A549 (cell line): ENCODE measurements around the gene OR6B1. TPM values are rescaled to one million over a fixed set of nuclear protein-coding genes. Genes with fewer than 3 reads are reported as not detected.

ENCODE experiments used
- ATAC-seq, 2 experiments: fragments of 200-7000 bp in 1 of 2; fragments of >200 bp in 1 of 2; cut with Nextera tagmentation in 1 of 2; cut with Tn5 transposase in 1 of 2; 3 replicates each; pipeline versions ENCODE4 v1.8.0 to v1.9.1; 2018 to 2020; ENCODE audit warnings: mild to moderate bottlenecking in 1 of 2, moderate library complexity in 1 of 2
- CTCF ChIA-PET: fragments of 300-600 bp; sonication (Branson Sonifier 250); formaldehyde crosslinking; extraction: SDS; loops from one replicate; lab custom pipeline; 2021; ENCODE audit warnings: antibody characterized with exemption, inconsistent platforms; lab: Yijun Ruan, JAX
- POLR2A ChIA-PET: fragments of 350-600 bp; formaldehyde crosslinking; extraction: SDS; loops from one replicate; lab custom pipeline; 2021; ENCODE audit warnings: antibody characterized with exemption, inconsistent platforms; lab: Yijun Ruan, JAX
- DNase-seq, 2 experiments: peaks; one replicate each; pipeline versions ENCODE4 v3.0.0 to v3.0.0-alpha.2; 2011 to 2016; ENCODE audit warnings: low read depth in 1 of 2, low spot score in 1 of 2
- FAIRE-seq: peaks from 2 replicates; lab custom pipeline; 2011; peaks lifted over from hg19 to GRCh38; lab: Jason Lieb, UNC
- H3K27ac ChIP-seq, 2 experiments: fragments of >200 bp; sonication (Bioruptor Twin); formaldehyde crosslinking; 3 replicates each; pipeline ENCODE4 v1.5.1; 2016 to 2017
- H3K4me1 ChIP-seq: fragments of >200 bp; sonication (Bioruptor Twin); formaldehyde crosslinking; 3 replicates; pipeline ENCODE4 v1.6.1; 2016
- H3K4me2 ChIP-seq: fragments of >200 bp; sonication (Bioruptor Twin); formaldehyde crosslinking; 3 replicates; pipeline ENCODE4 v1.6.1; 2016
- H3K4me3 ChIP-seq: fragments of >200 bp; sonication (Bioruptor Twin); formaldehyde crosslinking; 3 replicates; pipeline ENCODE4 v1.5.1; 2016
- H3K9me3 ChIP-seq: fragments of >200 bp; sonication (Bioruptor Twin); formaldehyde crosslinking; 3 replicates; pipeline ENCODE4 v1.6.1; 2016
- BHLHE40 ChIP-seq: IDR thresholded peaks from 2 replicates; pipeline ENCODE4 v1.6.1; 2012; ENCODE audit warnings: low read depth, low read length, inconsistent platforms
- CBX2 ChIP-seq: fragments of 200-600 bp; sonication (generic); IDR thresholded peaks from 2 replicates; pipeline ENCODE4 v1.6.1; 2016; ENCODE audit warnings: low read depth, mild to moderate bottlenecking, borderline replicate concordance
- CHD4 ChIP-seq: fragments of 200-600 bp; sonication (generic); IDR thresholded peaks from 2 replicates; pipeline ENCODE4 v1.6.1; 2016; ENCODE audit warnings: antibody characterized with exemption, mild to moderate bottlenecking, borderline replicate concordance
- EHF ChIP-seq: fragments of 250-450 bp; sonication (Bioruptor Pico); IDR thresholded peaks from 2 replicates; pipeline ENCODE4 v1.5.0; 2020; ENCODE audit warnings: mild to moderate bottlenecking
- EHMT2 ChIP-seq: fragments of 200-600 bp; sonication (generic); IDR thresholded peaks from 2 replicates; pipeline ENCODE4 v1.6.1; 2016; ENCODE audit warnings: antibody characterized with exemption, low read depth, mild to moderate bottlenecking, moderate library complexity
- EP300 ChIP-seq, 2 experiments: fragments of >200 bp; sonication (Bioruptor Twin); formaldehyde crosslinking; IDR thresholded peaks; 2 replicates in 1 of 2; 3 replicates in 1 of 2; pipeline ENCODE4 v1.6.1; 2016 to 2017
- ESRRA ChIP-seq: fragments of 150-350 bp; IDR thresholded peaks from 2 replicates; pipeline ENCODE4 v1.6.1; 2014; ENCODE audit warnings: mild to moderate bottlenecking, low read length, borderline replicate concordance
- FOSL2 ChIP-seq, 2 experiments: fragments of 450-650 bp in 1 of 2; fragments of >200 bp in 1 of 2; sonication (Bioruptor Twin) in 1 of 2; formaldehyde crosslinking; IDR thresholded peaks; 2 replicates each; pipeline versions ENCODE4 v1.5.0 to v1.6.1; 2016 to 2020; ENCODE audit warnings: mild to moderate bottlenecking in 1 of 2, moderate library complexity in 1 of 2
- GATA3 ChIP-seq: IDR thresholded peaks from 2 replicates; pipeline ENCODE4 v1.6.1; 2012; ENCODE audit warnings: borderline replicate concordance
- HEYL ChIP-seq: fragments of 250-450 bp; sonication (Bioruptor Pico); IDR thresholded peaks from 2 replicates; pipeline ENCODE4 v1.8.0; 2021; ENCODE audit warnings: mild to moderate bottlenecking, moderate library complexity
- JUNB ChIP-seq: fragments of >200 bp; sonication (Bioruptor Twin); formaldehyde crosslinking; IDR thresholded peaks from 2 replicates; pipeline ENCODE4 v1.6.1; 2016
- KDM1A ChIP-seq: fragments of 200-600 bp; sonication (generic); IDR thresholded peaks from 2 replicates; pipeline ENCODE4 v1.6.1; 2016; ENCODE audit warnings: low read depth, mild to moderate bottlenecking
- NFE2L2 ChIP-seq: fragments of 150-350 bp; conservative IDR thresholded peaks from 2 replicates; pipeline ENCODE4 v1.6.1; 2014; ENCODE audit warnings: low read length
- NPAS2 ChIP-seq: fragments of 250-450 bp; sonication (Bioruptor Pico); IDR thresholded peaks from 2 replicates; pipeline ENCODE4 v1.8.0; 2022; ENCODE audit warnings: mild to moderate bottlenecking, moderate library complexity, borderline replicate concordance
- PHF8 ChIP-seq: fragments of 200-600 bp; sonication (generic); IDR thresholded peaks from 2 replicates; pipeline ENCODE4 v1.6.1; 2016; ENCODE audit warnings: low read depth, mild to moderate bottlenecking, antibody characterized with exemption, moderate library complexity, borderline replicate concordance
- RAD21 ChIP-seq, 2 experiments: fragments of >200 bp in 1 of 2; sonication (Bioruptor Twin) in 1 of 2; formaldehyde crosslinking in 1 of 2; IDR thresholded peaks in 1 of 2; conservative IDR thresholded peaks in 1 of 2; 2 replicates in 1 of 2; 3 replicates in 1 of 2; pipeline ENCODE4 v1.6.1; 2012 to 2018; ENCODE audit warnings: inconsistent platforms in 1 of 2
- RARB ChIP-seq: fragments of 250-450 bp; sonication (Bioruptor Pico); IDR thresholded peaks from 2 replicates; pipeline ENCODE4 v1.8.0; 2021; ENCODE audit warnings: mild to moderate bottlenecking, moderate library complexity
- RCOR1 ChIP-seq: fragments of 150-350 bp; IDR thresholded peaks from 2 replicates; pipeline ENCODE4 v1.6.1; 2014; ENCODE audit warnings: antibody characterized with exemption, low read length, low read depth
- RNF2 ChIP-seq: fragments of 200-600 bp; sonication (generic); IDR thresholded peaks from 2 replicates; pipeline ENCODE4 v1.6.1; 2016; ENCODE audit warnings: low read depth, mild to moderate bottlenecking, antibody characterized with exemption, moderate library complexity, borderline replicate concordance
- TFCP2L1 ChIP-seq: fragments of 250-450 bp; sonication (Bioruptor Pico); IDR thresholded peaks from 2 replicates; pipeline ENCODE4 v1.5.0; 2021; ENCODE audit warnings: mild to moderate bottlenecking
- TP53 ChIP-seq: fragments of 250-450 bp; sonication (Bioruptor Pico); IDR thresholded peaks from 2 replicates; pipeline ENCODE4 v1.5.0; 2021; ENCODE audit warnings: mild to moderate bottlenecking, moderate library complexity
- ZSCAN20 ChIP-seq: fragments of 250-450 bp; sonication (Bioruptor Pico); IDR thresholded peaks from 2 replicates; pipeline ENCODE4 v1.8.0; 2022; ENCODE audit warnings: mild to moderate bottlenecking, moderate library complexity
- WGBS: methylation state at CpG from one replicate; pipeline ENCODE4 v1.1.6; 2017; ENCODE audit errors: missing lambda C conversion rate; 5-methylcytosine and 5-hydroxymethylcytosine counted together
- polyA plus RNA-seq, 4 experiments: library from polyadenylated mRNA; depleted of rRNA in 3 of 4; stranded (reverse); fragments of >200 nt; fragmentation: RNase III in 1 of 4; extraction: RNeasy Plus Mini Kit Qiagen cat#74134 plus additional on column Dnase treatment in 1 of 4; gene quantifications; 2 replicates in 3 of 4; 3 replicates in 1 of 4; pipeline ENCODE4 v1.2.3, GENCODE V29; 2011 to 2017
- TF ChIP-seq, protein P1 (sequence below): IDR thresholded peaks from 2 replicates; pipeline ENCODE4 v1.6.1; 2012; ENCODE audit warnings: low read depth, borderline replicate concordance
- TF ChIP-seq, protein P2 (sequence below): fragments of 150-350 bp; IDR thresholded peaks from 2 replicates; pipeline ENCODE4 v1.6.1; 2014; ENCODE audit warnings: low read depth, mild to moderate bottlenecking, low read length
- TF ChIP-seq, protein P3 (sequence below): fragments of >200 bp; sonication (Bioruptor Twin); formaldehyde crosslinking; IDR thresholded peaks from 3 replicates; pipeline ENCODE4 v1.5.1; 2016

Gene OR6B1
- polyA plus RNA-seq, 2 of the 4 experiments (the other 2 are of a cell fraction): not detected

DNA sequence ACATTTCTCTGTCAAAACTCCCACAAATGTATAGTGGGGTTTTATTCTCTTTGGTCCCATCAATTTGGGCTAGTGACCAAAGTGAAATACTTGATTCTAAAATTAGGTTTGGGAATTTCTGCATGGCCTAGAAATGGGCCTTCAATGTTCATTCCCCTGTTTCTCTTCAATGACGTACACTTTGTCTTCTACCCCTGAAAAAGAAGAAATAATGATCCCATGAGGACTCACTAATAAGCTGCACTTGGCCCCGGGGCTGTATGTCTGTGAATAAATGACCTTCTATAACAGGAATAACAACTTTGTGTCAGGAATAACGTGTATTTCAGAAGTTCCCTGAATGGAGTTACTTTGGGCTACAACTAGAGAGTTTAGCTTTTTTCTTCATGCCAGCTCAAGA, 20.2 kb downstream of the OR6B1 start:
- 38% methylated on average over 3 of the region's 3 CpGs for WGBS
- FAIRE-seq (no peak), DNase-seq (no peak), ATAC-seq (no peak)
- Histone ChIP-seq H3K27ac (no peak overlapping the region), H3K4me1 (peaks cover 13% of the 10 kb centered on the region; the same call in 2 of the 3 replicates), H3K9me3 (no peaks in the 10 kb centered on the region), H3K4me3 (no peak overlapping the region), H3K4me2 (no peak overlapping the region)
- TF ChIP-seq RCOR1 (no peak), TP53 (CRISPR knock-in tag) (no peak), EHMT2 (no peak), FOSL2 (IDR thresholded peaks at IDR 0.05) (no peak), FOSL2 (CRISPR knock-in tag; IDR thresholded peaks at IDR 0.05) (no peak)
- TF ChIP-seq, protein P1, sequence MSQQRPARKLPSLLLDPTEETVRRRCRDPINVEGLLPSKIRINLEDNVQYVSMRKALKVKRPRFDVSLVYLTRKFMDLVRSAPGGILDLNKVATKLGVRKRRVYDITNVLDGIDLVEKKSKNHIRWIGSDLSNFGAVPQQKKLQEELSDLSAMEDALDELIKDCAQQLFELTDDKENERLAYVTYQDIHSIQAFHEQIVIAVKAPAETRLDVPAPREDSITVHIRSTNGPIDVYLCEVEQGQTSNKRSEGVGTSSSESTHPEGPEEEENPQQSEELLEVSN: no peak
- POLR2A ChIA-PET: no interaction called here
- CTCF ChIA-PET: interaction anchor here (0.6 to 1.7 kb wide), 6 partner anchors 8 to 119 kb away, joined by 3 to 5 read pairs (median 4); partner anchors contain the start of gene TCAF1

DNA sequence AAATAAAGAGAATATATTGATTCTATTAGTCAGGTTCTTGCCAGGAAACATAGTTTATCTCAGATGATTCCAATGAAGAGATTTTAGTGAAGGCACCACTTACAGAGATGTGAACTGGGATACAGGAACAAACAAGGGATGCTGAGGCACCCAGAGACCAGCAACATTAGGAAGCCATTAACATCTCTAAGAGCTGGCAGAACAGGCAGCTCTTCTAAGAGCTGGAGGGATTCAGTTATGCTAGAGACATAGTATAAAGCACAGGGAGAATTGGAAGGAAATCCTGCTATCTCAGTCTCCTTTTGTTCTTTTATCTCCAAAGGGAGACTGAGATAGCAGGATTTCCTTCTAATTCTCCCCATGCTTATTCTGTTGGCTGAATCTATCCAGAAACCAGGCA, 22.0 kb downstream of the OR6B1 start:
- Histone ChIP-seq H3K4me1 (peaks cover 13% of the 10 kb centered on the region; the same call in 2 of the 3 replicates), H3K4me3 (no peak overlapping the region), H3K9me3 (no peaks in the 10 kb centered on the region), H3K4me2 (no peak overlapping the region), H3K27ac (no peak overlapping the region)
- ChIA-PET CTCF (interaction anchor here (1.6 to 2.0 kb wide), 2 partner anchors 10 to 120 kb away, joined by 5 to 9 read pairs; partner anchors contain the start of gene TCAF1), POLR2A (interaction anchor here (1.0 kb wide), 1 partner anchor 120 kb away, joined by 5 read pairs; the partner anchor contains the start of gene TCAF1)
- FAIRE-seq (no peak), DNase-seq (no peak), ATAC-seq (no peak)
- no peak for TF ChIP-seq HEYL (CRISPR knock-in tag)
- TF ChIP-seq RCOR1: no peak
- TF ChIP-seq PHF8: no peak
- no peak for TF ChIP-seq FOSL2 (IDR thresholded peaks at IDR 0.05)
- TF ChIP-seq FOSL2 (CRISPR knock-in tag; IDR thresholded peaks at IDR 0.05): no peak
- TF ChIP-seq JUNB: no peak
- TF ChIP-seq, protein P2, sequence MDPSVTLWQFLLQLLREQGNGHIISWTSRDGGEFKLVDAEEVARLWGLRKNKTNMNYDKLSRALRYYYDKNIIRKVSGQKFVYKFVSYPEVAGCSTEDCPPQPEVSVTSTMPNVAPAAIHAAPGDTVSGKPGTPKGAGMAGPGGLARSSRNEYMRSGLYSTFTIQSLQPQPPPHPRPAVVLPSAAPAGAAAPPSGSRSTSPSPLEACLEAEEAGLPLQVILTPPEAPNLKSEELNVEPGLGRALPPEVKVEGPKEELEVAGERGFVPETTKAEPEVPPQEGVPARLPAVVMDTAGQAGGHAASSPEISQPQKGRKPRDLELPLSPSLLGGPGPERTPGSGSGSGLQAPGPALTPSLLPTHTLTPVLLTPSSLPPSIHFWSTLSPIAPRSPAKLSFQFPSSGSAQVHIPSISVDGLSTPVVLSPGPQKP: no peak
- TF ChIP-seq NFE2L2: no peak
- no peak for TF ChIP-seq TFCP2L1
- TF ChIP-seq RNF2: no peak
- TF ChIP-seq ESRRA: no peak
- TF ChIP-seq RARB (CRISPR knock-in tag): no peak
- no peak for TF ChIP-seq EP300 (IDR thresholded peaks at IDR 0.05)
- TF ChIP-seq CHD4: no peak
- no peak for TF ChIP-seq KDM1A
- TF ChIP-seq RAD21 (conservative IDR thresholded peaks at IDR 0.05 in 1 of 2, IDR thresholded peaks at IDR 0.05 in 1 of 2): no peak
- TF ChIP-seq TP53 (CRISPR knock-in tag): no peak
- TF ChIP-seq ZSCAN20 (CRISPR knock-in tag): no peak
- no peak for TF ChIP-seq BHLHE40

DNA sequence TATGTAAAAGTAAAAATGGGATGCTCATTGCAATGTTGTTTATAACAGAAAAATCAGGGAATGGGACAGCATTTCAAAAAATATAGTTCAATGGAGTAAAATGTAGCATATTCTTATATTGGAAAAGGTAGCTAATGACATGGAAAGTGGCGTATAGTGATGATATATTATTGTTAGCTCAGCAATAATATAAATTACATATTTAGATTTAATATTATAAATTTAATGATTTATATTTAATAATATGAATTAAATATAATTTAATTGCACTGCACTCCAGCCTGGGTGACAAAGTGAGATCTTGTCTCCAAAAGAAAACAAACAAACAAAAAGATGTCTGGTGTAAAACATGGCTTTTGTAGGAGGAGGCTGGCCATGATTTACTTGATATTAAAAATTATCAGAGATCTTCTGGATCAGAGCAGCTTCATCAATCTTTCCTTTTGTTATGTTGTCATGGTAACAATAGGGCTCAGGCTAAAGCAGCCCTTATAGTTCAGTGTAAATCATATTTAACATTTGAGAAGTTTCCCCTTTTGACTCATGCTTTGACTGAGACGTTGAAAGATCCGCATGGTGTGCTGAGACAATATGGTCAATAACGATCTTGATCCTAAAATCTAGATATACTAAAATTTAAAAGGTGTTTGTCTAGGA, 23.2 kb downstream of the OR6B1 start:
- Histone ChIP-seq H3K4me1 (peaks cover 13% of the 10 kb centered on the region; the same call in 2 of the 3 replicates), H3K9me3 (no peaks in the 10 kb centered on the region), H3K4me2 (no peak overlapping the region), H3K4me3 (no peak overlapping the region), H3K27ac (no peak overlapping the region)
- 79% methylated on average over 4 of the region's 4 CpGs for WGBS
- ChIA-PET CTCF (interaction anchor here (1.1 to 2.0 kb wide), 3 partner anchors 11 to 290 kb away, joined by 3 to 9 read pairs (median 5); partner anchors contain the start of gene TCAF1), POLR2A (interaction anchor here (1.0 kb wide), 1 partner anchor 121 kb away, joined by 5 read pairs; the partner anchor contains the start of gene TCAF1)
- FAIRE-seq (no peak), DNase-seq (no peak), ATAC-seq (no peak)
- TF ChIP-seq ZSCAN20 (CRISPR knock-in tag) (no peak), NPAS2 (no peak), CBX2 (no peak), FOSL2 (IDR thresholded peaks at IDR 0.05) (no peak), FOSL2 (CRISPR knock-in tag; IDR thresholded peaks at IDR 0.05) (no peak), GATA3 (no peak), KDM1A (no peak), EHF (CRISPR knock-in tag) (no peak), RARB (CRISPR knock-in tag) (no peak), TP53 (CRISPR knock-in tag) (no peak)
- TF ChIP-seq, protein P2: no peak
- TF ChIP-seq, protein P3, sequence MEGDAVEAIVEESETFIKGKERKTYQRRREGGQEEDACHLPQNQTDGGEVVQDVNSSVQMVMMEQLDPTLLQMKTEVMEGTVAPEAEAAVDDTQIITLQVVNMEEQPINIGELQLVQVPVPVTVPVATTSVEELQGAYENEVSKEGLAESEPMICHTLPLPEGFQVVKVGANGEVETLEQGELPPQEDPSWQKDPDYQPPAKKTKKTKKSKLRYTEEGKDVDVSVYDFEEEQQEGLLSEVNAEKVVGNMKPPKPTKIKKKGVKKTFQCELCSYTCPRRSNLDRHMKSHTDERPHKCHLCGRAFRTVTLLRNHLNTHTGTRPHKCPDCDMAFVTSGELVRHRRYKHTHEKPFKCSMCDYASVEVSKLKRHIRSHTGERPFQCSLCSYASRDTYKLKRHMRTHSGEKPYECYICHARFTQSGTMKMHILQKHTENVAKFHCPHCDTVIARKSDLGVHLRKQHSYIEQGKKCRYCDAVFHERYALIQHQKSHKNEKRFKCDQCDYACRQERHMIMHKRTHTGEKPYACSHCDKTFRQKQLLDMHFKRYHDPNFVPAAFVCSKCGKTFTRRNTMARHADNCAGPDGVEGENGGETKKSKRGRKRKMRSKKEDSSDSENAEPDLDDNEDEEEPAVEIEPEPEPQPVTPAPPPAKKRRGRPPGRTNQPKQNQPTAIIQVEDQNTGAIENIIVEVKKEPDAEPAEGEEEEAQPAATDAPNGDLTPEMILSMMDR: no peak
